HepG2 (cell line): ENCODE results near the gene FANCG. TPM values are rescaled to one million over a fixed set of nuclear protein-coding genes. Genes with fewer than 3 reads are reported as not detected.
A peak's percentile ranks its signal among the peaks of the same experiment; 100 is the strongest.

Experiments
- CENPBD1 ChIP-seq: sonication (generic); formaldehyde crosslinking; IDR thresholded peaks from 2 replicates; pipeline ENCODE4 v1.8.0; 2022; ENCODE audit warnings: missing genetic modification reagents, low read depth, mild to moderate bottlenecking, borderline replicate concordance
- CHD2 ChIP-seq: IDR thresholded peaks from 2 replicates; pipeline ENCODE4 v1.6.1; 2011; ENCODE audit warnings: low read depth, low read length, improper control_type of control experiment
- DNMT3B ChIP-seq: conservative IDR thresholded peaks from 2 replicates; pipeline ENCODE4 v1.6.1; 2016; ENCODE audit warnings: missing biosample characterization, control low read depth
- DPF2 ChIP-seq: sonication (generic); formaldehyde crosslinking; IDR thresholded peaks from 2 replicates; pipeline ENCODE4 v1.4.0; 2020; ENCODE audit warnings: mild to moderate bottlenecking, low read depth, missing genetic modification reagents, borderline replicate concordance
- HMG20B ChIP-seq: conservative IDR thresholded peaks from 2 replicates; pipeline ENCODE4 v1.6.1; 2016; ENCODE audit warnings: missing genetic modification reagents, missing compliant biosample characterization
- KDM1A ChIP-seq: IDR thresholded peaks from 2 replicates; pipeline ENCODE4 v1.6.1; 2016; ENCODE audit warnings: missing compliant biosample characterization
- MBNL3 ChIP-seq: fragments of 250-450 bp; sonication (Bioruptor Pico); conservative IDR thresholded peaks from 2 replicates; pipeline ENCODE4 v1.8.0; 2022; ENCODE audit warnings: mild to moderate bottlenecking, inconsistent platforms
- NCOR1 ChIP-seq: fragments of 200-600 bp; sonication (generic); IDR thresholded peaks from 2 replicates; pipeline ENCODE4 v1.7.0; 2017; ENCODE audit warnings: antibody characterized with exemption, low read length, borderline replicate concordance
- PHF21A ChIP-seq: sonication (generic); formaldehyde crosslinking; IDR thresholded peaks from 2 replicates; pipeline ENCODE4 v1.5.0; 2020; ENCODE audit warnings: mild to moderate bottlenecking, missing genetic modification reagents
- SALL2 ChIP-seq: sonication (generic); formaldehyde crosslinking; IDR thresholded peaks from 2 replicates; pipeline ENCODE4 v1.8.1; 2023; ENCODE audit warnings: mild to moderate bottlenecking, missing genetic modification reagents, inconsistent platforms
- SETDB1 ChIP-seq: sonication (generic); formaldehyde crosslinking; IDR thresholded peaks from 2 replicates; pipeline ENCODE4 v1.5.1; 2020; ENCODE audit warnings: missing genetic modification reagents, mild to moderate bottlenecking, borderline replicate concordance
- SMAD3 ChIP-seq: sonication (generic); formaldehyde crosslinking; IDR thresholded peaks from 2 replicates; pipeline ENCODE4 v1.4.0; 2020; ENCODE audit warnings: missing genetic modification reagents
- SNAPC2 ChIP-seq: sonication (generic); formaldehyde crosslinking; IDR thresholded peaks from 2 replicates; pipeline ENCODE4 v1.8.1; 2022; ENCODE audit warnings: mild to moderate bottlenecking, missing genetic modification reagents
- TOE1 ChIP-seq: sonication (generic); formaldehyde crosslinking; IDR thresholded peaks from 2 replicates; pipeline ENCODE4 v1.4.0; 2020; ENCODE audit warnings: mild to moderate bottlenecking, missing genetic modification reagents
- TSC22D2 ChIP-seq: sonication (generic); formaldehyde crosslinking; IDR thresholded peaks from 2 replicates; pipeline ENCODE4 v1.5.1; 2020; ENCODE audit warnings: missing genetic modification reagents, mild to moderate bottlenecking, borderline replicate concordance
- ZBTB42 ChIP-seq: sonication (generic); formaldehyde crosslinking; IDR thresholded peaks from 2 replicates; pipeline ENCODE4 v1.5.0; 2020; ENCODE audit warnings: mild to moderate bottlenecking, missing genetic modification reagents
- ZFP82 ChIP-seq: sonication (generic); formaldehyde crosslinking; IDR thresholded peaks from 2 replicates; pipeline ENCODE4 v1.5.1; 2020; ENCODE audit warnings: mild to moderate bottlenecking, missing genetic modification reagents, borderline replicate concordance
- ZNF124 ChIP-seq: sonication (generic); formaldehyde crosslinking; IDR thresholded peaks from 2 replicates; pipeline ENCODE4 v1.4.0; 2020; ENCODE audit warnings: missing genetic modification reagents
- ZNF138 ChIP-seq: sonication (generic); formaldehyde crosslinking; IDR thresholded peaks from 2 replicates; pipeline ENCODE4 v1.5.0; 2020; ENCODE audit warnings: mild to moderate bottlenecking, low read depth, missing genetic modification reagents
- ZNF382 ChIP-seq: sonication (generic); formaldehyde crosslinking; IDR thresholded peaks from 2 replicates; pipeline ENCODE4 v1.5.0; 2020; ENCODE audit warnings: missing genetic modification reagents, mild to moderate bottlenecking, borderline replicate concordance
- ZNF430 ChIP-seq: sonication (generic); formaldehyde crosslinking; IDR thresholded peaks from 2 replicates; pipeline ENCODE4 v1.9.0; 2021; ENCODE audit warnings: mild to moderate bottlenecking, missing genetic modification reagents
- ZNF468 ChIP-seq: sonication (generic); formaldehyde crosslinking; IDR thresholded peaks from 2 replicates; pipeline ENCODE4 v1.8.0; 2022; ENCODE audit warnings: mild to moderate bottlenecking, moderate library complexity, missing genetic modification reagents
- ZNF75D ChIP-seq: sonication (generic); formaldehyde crosslinking; IDR thresholded peaks from 2 replicates; pipeline ENCODE4 v1.8.1; 2023; ENCODE audit warnings: missing genetic modification reagents, mild to moderate bottlenecking, borderline replicate concordance
- ZNF782 ChIP-seq: sonication (generic); formaldehyde crosslinking; IDR thresholded peaks from 2 replicates; pipeline ENCODE4 v1.4.0; 2020; ENCODE audit warnings: missing genetic modification reagents, mild to moderate bottlenecking, borderline replicate concordance
- polyA plus RNA-seq, 8 experiments: library from polyadenylated mRNA; depleted of rRNA in 3 of 8; stranded (reverse) in 7 of 8; unstranded in 1 of 8; fragments of >200 nt; fragmentation: Illumina TruSeq in 4 of 8; extraction: Trizol in 4 of 8; gene quantifications; 2 replicates each; pipeline versions ENCODE4 v1.2.1 to v1.2.3, GENCODE V29; 2011 to 2016; ENCODE audit warnings: low read depth in 4 of 8, missing spikeins in 1 of 8, mixed read lengths in 1 of 8; ENCODE audit not compliant: insufficient read depth in 1 of 8
- total RNA-seq, 5 experiments: library from RNA; depleted of rRNA; stranded (reverse); fragments of >200 nt; fragmentation: Illumina TruSeq; extraction: Trizol; gene quantifications; 2 replicates each; pipeline ENCODE4 v1.2.3, GENCODE V29; 2016; ENCODE audit warnings: low read depth in 1 of 5
- TF ChIP-seq, protein P1 (sequence below): sonication (generic); formaldehyde crosslinking; IDR thresholded peaks from 2 replicates; pipeline ENCODE4 v1.4.0; 2020; ENCODE audit warnings: missing genetic modification reagents

The FANCG gene
- total and polyA plus RNA-seq, 2 of the 13 experiments (the other 11 are each of a cell fraction or from before 2014, with no cell fraction given): 14.4 to 45.1 TPM

DNA sequence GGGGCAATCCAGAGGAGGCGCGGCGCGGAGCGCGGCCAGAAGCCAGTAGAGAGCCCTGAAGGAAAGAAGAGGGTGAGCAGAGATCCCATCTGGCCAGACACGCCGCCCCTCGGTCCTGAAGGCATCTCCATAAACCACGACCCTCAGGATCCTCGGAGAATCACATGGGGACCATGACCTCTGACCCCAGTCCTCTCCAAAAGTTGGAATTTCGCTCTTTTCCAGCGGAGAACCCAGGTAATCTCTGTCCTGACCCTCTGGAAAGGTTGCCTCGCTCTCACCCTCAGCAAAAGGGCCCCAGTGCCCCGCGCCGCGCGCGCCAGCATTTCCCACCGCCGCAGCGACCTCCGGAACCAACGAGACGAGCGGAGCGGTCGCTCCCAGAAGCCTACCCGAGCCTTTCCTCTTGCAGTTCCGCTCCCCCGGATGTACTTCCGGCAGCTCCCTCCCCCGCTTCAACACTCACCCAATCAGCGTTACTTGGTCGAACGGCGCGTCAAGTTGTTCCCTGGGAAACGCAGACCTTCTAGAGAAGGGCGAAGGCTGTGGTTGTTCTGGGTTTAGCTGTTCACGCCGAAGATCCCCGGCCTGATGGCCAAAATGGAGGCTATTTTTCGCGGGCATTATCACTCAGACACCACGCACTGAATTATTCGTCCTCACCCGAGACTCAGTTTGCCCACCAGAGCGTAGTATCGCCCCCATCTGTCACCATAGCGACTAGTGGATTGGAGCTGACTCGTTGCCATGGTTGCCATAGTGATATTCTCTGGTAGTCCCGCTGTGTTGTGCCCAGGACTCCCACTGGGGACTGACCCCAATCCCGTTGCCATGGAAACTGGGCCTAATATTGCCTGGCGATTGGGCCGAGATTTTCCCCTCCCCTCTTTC lies 23.3 kb upstream of the FANCG start, which contains the start of gene STOML2 (continued):
- TF ChIP-seq ZNF782 (CRISPR knock-in tag) (no peak), SALL2 (CRISPR knock-in tag) (peak; percentile 86), ZNF382 (CRISPR knock-in tag) (no peak), SMAD3 (CRISPR knock-in tag) (peak; percentile 79; the same call in 1 of the 2 replicates), CHD2 (0 out of 2 replicates have a peak, but pooled peaks have one; percentile 27), TOE1 (no peak), ZFP82 (CRISPR knock-in tag) (no peak), ZNF430 (CRISPR knock-in tag) (no peak; the same call in 1 of the 2 replicates), CENPBD1 (CRISPR knock-in tag) (no peak), TSC22D2 (CRISPR knock-in tag) (peak; percentile 67; the same call in 1 of the 2 replicates), NCOR1 (no peak), KDM1A (CRISPR knock-in tag) (no peak), ZNF468 (CRISPR knock-in tag) (no peak), DPF2 (CRISPR knock-in tag) (no peak), ZNF124 (CRISPR knock-in tag) (peak; percentile 88; the same call in 1 of the 2 replicates), ZNF75D (CRISPR knock-in tag) (no peak), SNAPC2 (CRISPR knock-in tag) (peak; percentile 79; the same call in 1 of the 2 replicates), HMG20B (CRISPR knock-in tag) (0 out of 2 replicates have a peak, but pooled peaks have one; percentile 46), MBNL3 (no peak), SETDB1 (CRISPR knock-in tag) (no peak), ZBTB42 (no peak), ZNF138 (CRISPR knock-in tag) (peak; percentile 46; the same call in 1 of the 2 replicates), PHF21A (CRISPR knock-in tag) (peak; percentile 88; the same call in 1 of the 2 replicates), DNMT3B (0 out of 2 replicates have a peak, but pooled peaks have one; percentile 26)
- TF ChIP-seq, protein P1, sequence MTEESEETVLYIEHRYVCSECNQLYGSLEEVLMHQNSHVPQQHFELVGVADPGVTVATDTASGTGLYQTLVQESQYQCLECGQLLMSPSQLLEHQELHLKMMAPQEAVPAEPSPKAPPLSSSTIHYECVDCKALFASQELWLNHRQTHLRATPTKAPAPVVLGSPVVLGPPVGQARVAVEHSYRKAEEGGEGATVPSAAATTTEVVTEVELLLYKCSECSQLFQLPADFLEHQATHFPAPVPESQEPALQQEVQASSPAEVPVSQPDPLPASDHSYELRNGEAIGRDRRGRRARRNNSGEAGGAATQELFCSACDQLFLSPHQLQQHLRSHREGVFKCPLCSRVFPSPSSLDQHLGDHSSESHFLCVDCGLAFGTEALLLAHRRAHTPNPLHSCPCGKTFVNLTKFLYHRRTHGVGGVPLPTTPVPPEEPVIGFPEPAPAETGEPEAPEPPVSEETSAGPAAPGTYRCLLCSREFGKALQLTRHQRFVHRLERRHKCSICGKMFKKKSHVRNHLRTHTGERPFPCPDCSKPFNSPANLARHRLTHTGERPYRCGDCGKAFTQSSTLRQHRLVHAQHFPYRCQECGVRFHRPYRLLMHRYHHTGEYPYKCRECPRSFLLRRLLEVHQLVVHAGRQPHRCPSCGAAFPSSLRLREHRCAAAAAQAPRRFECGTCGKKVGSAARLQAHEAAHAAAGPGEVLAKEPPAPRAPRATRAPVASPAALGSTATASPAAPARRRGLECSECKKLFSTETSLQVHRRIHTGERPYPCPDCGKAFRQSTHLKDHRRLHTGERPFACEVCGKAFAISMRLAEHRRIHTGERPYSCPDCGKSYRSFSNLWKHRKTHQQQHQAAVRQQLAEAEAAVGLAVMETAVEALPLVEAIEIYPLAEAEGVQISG (CRISPR knock-in tag): peak; percentile 99
